NCI-H524 treated with DMSO at 0.1 percent for 48 hours (cell line): ENCODE data around the gene MOCOS.

Experiments
- DNase-seq: peaks from one replicate; lab custom pipeline; 2025; lab: John Stamatoyannopoulos, UW

The MOCOS gene

GRCh38 chr18:36273347-36273746 lies 86.0 kb downstream of the MOCOS start:
- no peak for DNase-seq

GRCh38 chr18:36274083-36274715 lies 86.9 kb downstream of the MOCOS start:
- DNase-seq = no peak

GRCh38 chr18:36275561-36275960 lies 88.3 kb downstream of the MOCOS start:
- DNase-seq = no peak

- DNase-seq = no peak
These were observed 91.7 kb downstream of the MOCOS start for GRCh38 chr18:36279001-36279400.

GRCh38 chr18:36281936-36282335 lies 94.6 kb downstream of the MOCOS start:
- peak; percentile 57 for DNase-seq

- DNase-seq = no peak
These were observed 96.2 kb downstream of the MOCOS start for GRCh38 chr18:36283448-36283847.

GRCh38 chr18:36284268-36284667 lies 97.0 kb downstream of the MOCOS start:
- DNase-seq = no peak

- DNase-seq = no peak
These were observed 97.5 kb downstream of the MOCOS start for GRCh38 chr18:36284671-36285295.

GRCh38 chr18:36287653-36288052 lies 100.4 kb downstream of the MOCOS start:
- no peak for DNase-seq

GRCh38 chr18:36288689-36289088 lies 101.4 kb downstream of the MOCOS start:
- no peak for DNase-seq

GRCh38 chr18:36294031-36294430 lies 106.7 kb downstream of the MOCOS start:
- no peak for DNase-seq

- DNase-seq = no peak
These were observed 107.9 kb downstream of the MOCOS start for GRCh38 chr18:36295214-36295613.

GRCh38 chr18:36295880-36296301 lies 108.6 kb downstream of the MOCOS start:
- no peak for DNase-seq

GRCh38 chr18:36296650-36297416 lies 109.5 kb downstream of the MOCOS start:
- DNase-seq = peak; percentile 68

GRCh38 chr18:36297417-36298125 lies 110.3 kb downstream of the MOCOS start, which contains the start of gene FHOD3:
TSS of gene FHOD3 (plus strand) at chr18:36297713. CDS start at chr18:36297836, 123 bp downstream.
- DNase-seq = no peak

GRCh38 chr18:36298126-36298741 lies 110.9 kb downstream of the MOCOS start:
- no peak for DNase-seq

GRCh38 chr18:36299015-36299414 lies 111.7 kb downstream of the MOCOS start:
- DNase-seq = no peak

GRCh38 chr18:36300211-36300610 lies 112.9 kb downstream of the MOCOS start:
- no peak for DNase-seq

- no peak for DNase-seq
These were observed 114.6 kb downstream of the MOCOS start for GRCh38 chr18:36301884-36302283.

GRCh38 chr18:36302676-36303075 lies 115.4 kb downstream of the MOCOS start:
- DNase-seq = no peak

- no peak for DNase-seq
These were observed 116.0 kb downstream of the MOCOS start for GRCh38 chr18:36303211-36303844.
